Measurements from ENCODE around the gene ABLIM3. TPM values are rescaled to one million over a fixed set of nuclear protein-coding genes. Genes with fewer than 3 reads are reported as not detected.

Gene ABLIM3
- total and polyA plus RNA-seq, 8 donors, result 1.3 to 8.1 (median 2.5) TPM

DNA sequence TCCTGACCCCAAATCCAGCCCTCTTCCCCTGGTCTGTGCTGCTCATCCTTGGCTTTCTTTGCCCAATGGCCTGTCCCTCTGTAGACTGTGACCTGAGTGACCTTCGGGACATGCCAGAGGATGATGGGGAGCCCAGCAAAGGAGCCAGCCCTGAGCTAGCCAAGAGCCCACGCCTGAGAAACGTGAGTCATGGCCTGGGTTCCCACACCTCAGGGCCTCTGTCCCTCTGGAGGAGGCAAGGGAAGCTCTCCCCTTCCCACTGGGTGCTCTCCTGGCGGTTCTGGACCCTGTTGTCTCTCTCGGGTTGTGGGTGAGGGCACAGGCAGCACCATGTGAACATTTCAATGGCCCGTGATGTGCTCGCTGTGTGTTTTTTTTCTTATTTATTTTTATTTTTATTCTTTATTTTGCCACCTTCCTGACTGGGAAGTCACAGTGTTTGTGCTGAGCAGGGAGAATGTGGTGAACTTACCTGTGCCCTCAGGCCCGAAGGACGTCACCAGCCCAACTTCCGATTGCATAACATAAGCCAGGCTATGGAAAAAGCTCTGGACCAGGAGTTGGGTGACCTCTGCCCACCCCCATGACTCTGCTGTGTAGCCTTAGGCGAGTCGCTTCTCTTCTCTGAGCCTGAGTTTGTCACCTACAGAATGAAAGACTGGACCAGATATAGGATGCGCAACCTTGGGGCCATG is 159.9 kb downstream of the ABLIM3 start:
- DNase-seq (no peak), FAIRE-seq (no peak), ATAC-seq (no peak)
- Histone ChIP-seq H3K27me3 (no peaks in the 10 kb centered on the region), H3K9me3 (no peaks in the 10 kb centered on the region), H3K27ac (no peak overlapping the region), H3K4me1 (no peaks in the 10 kb centered on the region), H3K36me3 (no peaks in the 10 kb centered on the region), H3K4me3 (no peak overlapping the region)
- TF ChIP-seq, protein P1, sequence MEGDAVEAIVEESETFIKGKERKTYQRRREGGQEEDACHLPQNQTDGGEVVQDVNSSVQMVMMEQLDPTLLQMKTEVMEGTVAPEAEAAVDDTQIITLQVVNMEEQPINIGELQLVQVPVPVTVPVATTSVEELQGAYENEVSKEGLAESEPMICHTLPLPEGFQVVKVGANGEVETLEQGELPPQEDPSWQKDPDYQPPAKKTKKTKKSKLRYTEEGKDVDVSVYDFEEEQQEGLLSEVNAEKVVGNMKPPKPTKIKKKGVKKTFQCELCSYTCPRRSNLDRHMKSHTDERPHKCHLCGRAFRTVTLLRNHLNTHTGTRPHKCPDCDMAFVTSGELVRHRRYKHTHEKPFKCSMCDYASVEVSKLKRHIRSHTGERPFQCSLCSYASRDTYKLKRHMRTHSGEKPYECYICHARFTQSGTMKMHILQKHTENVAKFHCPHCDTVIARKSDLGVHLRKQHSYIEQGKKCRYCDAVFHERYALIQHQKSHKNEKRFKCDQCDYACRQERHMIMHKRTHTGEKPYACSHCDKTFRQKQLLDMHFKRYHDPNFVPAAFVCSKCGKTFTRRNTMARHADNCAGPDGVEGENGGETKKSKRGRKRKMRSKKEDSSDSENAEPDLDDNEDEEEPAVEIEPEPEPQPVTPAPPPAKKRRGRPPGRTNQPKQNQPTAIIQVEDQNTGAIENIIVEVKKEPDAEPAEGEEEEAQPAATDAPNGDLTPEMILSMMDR (IDR thresholded peaks at IDR 0.05), result no peak
- intact Hi-C loops (cut with DNase I), result no loop called here
- 85 to 87% methylated on average over 13 of the region's 13 CpGs for WGBS, 2 donors

- no peak for DNase-seq
Observed at GRCh38 chr5:149301744-149302380, 160.6 kb downstream of the ABLIM3 start.

DNA sequence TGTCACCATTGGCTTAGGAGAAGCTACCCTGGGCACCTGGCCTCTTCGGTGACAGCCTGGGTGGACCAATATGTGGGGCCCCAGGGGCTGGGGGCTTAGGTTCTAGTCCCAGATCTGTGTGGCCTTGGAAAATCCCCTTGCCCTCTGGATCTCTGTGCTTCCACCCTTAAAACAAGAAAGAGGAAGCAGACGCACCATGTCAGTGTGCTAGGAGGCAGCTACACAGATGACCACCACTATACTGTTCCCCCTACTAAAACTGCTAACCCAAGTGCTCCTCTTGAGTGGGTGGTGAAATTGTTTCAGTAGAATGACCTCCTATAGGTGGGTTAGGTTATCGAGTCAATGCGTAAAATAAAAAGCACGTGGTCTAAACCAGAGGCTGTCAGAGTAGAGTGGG is 161.3 kb downstream of the ABLIM3 start:
- Histone ChIP-seq H3K9me3 (no peaks in the 10 kb centered on the region), H3K4me1 (no peaks in the 10 kb centered on the region), H3K36me3 (no peaks in the 10 kb centered on the region), H3K27ac (no peak overlapping the region), H3K4me3 (no peak overlapping the region), H3K27me3 (no peaks in the 10 kb centered on the region)
- TF ChIP-seq, protein P1 (IDR thresholded peaks at IDR 0.05), result no peak
- DNase-seq (no peak), ATAC-seq (no peak), FAIRE-seq (no peak)
- intact Hi-C loops (cut with DNase I), result no loop called here
- 88% methylated on average over 5 of the region's 5 CpGs for WGBS, 2 donors

More at GRCh38 chr5:149301744-149302380, 160.6 kb downstream of the ABLIM3 start:
- intact Hi-C loops (cut with DNase I), result no loop called here
- Histone ChIP-seq H3K9me3 (no peaks in the 10 kb centered on the region), H3K27ac (no peak overlapping the region), H3K27me3 (no peaks in the 10 kb centered on the region), H3K36me3 (no peaks in the 10 kb centered on the region), H3K4me3 (no peak overlapping the region), H3K4me1 (no peaks in the 10 kb centered on the region)
- TF ChIP-seq, protein P1 (IDR thresholded peaks at IDR 0.05), result no peak
- FAIRE-seq, result no peak
- 69 to 79% methylated on average over 8 of the region's 8 CpGs for WGBS, 2 donors
- ATAC-seq, result no peak

DNA sequence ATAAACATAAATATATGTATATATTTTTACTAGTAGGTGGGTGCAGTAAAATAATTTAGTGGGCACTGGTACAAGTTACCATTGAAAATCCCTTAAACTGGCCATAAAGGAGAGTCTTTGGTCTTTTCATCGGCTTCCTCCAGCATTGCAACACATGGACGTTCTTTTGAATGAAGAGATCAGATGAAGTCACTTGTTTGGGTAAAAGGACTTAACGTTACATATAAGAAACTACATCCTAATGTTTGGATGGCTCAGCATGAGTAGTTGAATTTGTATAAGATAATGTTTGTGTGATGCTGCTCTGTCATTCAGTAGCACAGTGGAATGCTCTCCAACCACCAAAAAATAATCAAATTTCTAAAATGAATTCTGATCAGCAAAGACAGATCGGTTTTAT is 161.9 kb downstream of the ABLIM3 start:
- WGBS, 2 donors, result 78 to 84% methylated on average over 4 of the region's 4 CpGs
- DNase-seq, result no peak
- TF ChIP-seq, protein P1 (IDR thresholded peaks at IDR 0.05), result no peak
- Histone ChIP-seq H3K9me3 (no peaks in the 10 kb centered on the region), H3K36me3 (no peaks in the 10 kb centered on the region), H3K4me1 (no peaks in the 10 kb centered on the region), H3K27ac (no peak overlapping the region), H3K4me3 (no peak overlapping the region), H3K27me3 (no peaks in the 10 kb centered on the region)
- no peak for FAIRE-seq
- intact Hi-C loops (cut with DNase I), result no loop called here
- ATAC-seq, result no peak
